Mesenchymal stem cell (in vitro differentiated cells and primary cell): ENCODE data around the gene NMUR1. TPM values are rescaled to one million over a fixed set of nuclear protein-coding genes. Genes with fewer than 3 reads are reported as not detected.
"Not testable (repeated sequence)": the region's sequence is repeated elsewhere in the genome, so short reads cannot be mapped to it uniquely, and the experiment has no call there.

Experiments
- DNase-seq: peaks from one replicate; pipeline ENCODE4 v3.0.0-alpha.2; 2013
- H2AFZ ChIP-seq: one replicate; pipeline ENCODE4 v1.6.1; 2013; ENCODE audit warnings: low read depth, mild to moderate bottlenecking, control low read depth, inconsistent platforms, low read length, moderate library complexity
- H2AK5ac ChIP-seq: 2 replicates; pipeline ENCODE4 v1.6.1; 2013; ENCODE audit warnings: low read length, moderate library complexity, mild to moderate bottlenecking, inconsistent platforms; ENCODE audit not compliant: severe bottlenecking
- H2BK120ac ChIP-seq: one replicate; pipeline ENCODE4 v1.6.1; 2013; ENCODE audit warnings: low read depth, mild to moderate bottlenecking, inconsistent platforms, low read length, moderate library complexity
- H2BK12ac ChIP-seq, 2 experiments: one replicate each; pipeline ENCODE4 v1.6.1; 2013; ENCODE audit warnings: inconsistent platforms in 2 of 2, low read length in 2 of 2, mild to moderate bottlenecking in 2 of 2, moderate library complexity in 2 of 2, control low read depth in 1 of 2
- H2BK15ac ChIP-seq: one replicate; pipeline ENCODE4 v1.6.1; 2013; ENCODE audit warnings: mild to moderate bottlenecking, low read depth, inconsistent platforms; ENCODE audit not compliant: poor library complexity, severe bottlenecking
- H2BK5ac ChIP-seq: 2 replicates; pipeline ENCODE4 v1.6.1; 2013; ENCODE audit warnings: low read depth, mild to moderate bottlenecking, low read length, control low read depth, inconsistent platforms; ENCODE audit not compliant: poor library complexity, severe bottlenecking
- H3K14ac ChIP-seq, 2 experiments: one replicate each; pipeline ENCODE4 v1.6.1; 2013; ENCODE audit warnings: inconsistent platforms in 2 of 2, low read length in 2 of 2, control low read depth in 1 of 2, mild to moderate bottlenecking in 1 of 2, moderate library complexity in 1 of 2
- H3K18ac ChIP-seq, 2 experiments: one replicate each; pipeline ENCODE4 v1.6.1; 2013; ENCODE audit warnings: inconsistent platforms in 2 of 2, low read length in 2 of 2, control low read depth in 1 of 2, low read depth in 1 of 2, mild to moderate bottlenecking in 1 of 2
- H3K23ac ChIP-seq, 2 experiments: one replicate each; pipeline ENCODE4 v1.6.1; 2013; ENCODE audit warnings: inconsistent platforms in 2 of 2, low read length in 2 of 2, mild to moderate bottlenecking in 2 of 2, moderate library complexity in 2 of 2, control low read depth in 1 of 2
- H3K27ac ChIP-seq: 2 replicates; pipeline ENCODE4 v1.5.1; 2013; ENCODE audit warnings: mild to moderate bottlenecking, moderate library complexity, low read length, control low read depth, inconsistent platforms; ENCODE audit not compliant: poor library complexity, severe bottlenecking
- H3K27me3 ChIP-seq, 2 experiments: 2 replicates each; pipeline versions ENCODE4 v1.6.1 to v1.7.0; 2013; ENCODE audit warnings: low read length in 2 of 2, mild to moderate bottlenecking in 2 of 2, moderate library complexity in 2 of 2, control low read depth in 1 of 2, inconsistent platforms in 1 of 2; ENCODE audit not compliant: control insufficient read depth in 1 of 2, insufficient read depth in 1 of 2
- H3K36me3 ChIP-seq, 2 experiments: 2 replicates each; pipeline versions ENCODE4 v1.6.1 to v1.7.0; 2013; ENCODE audit warnings: low read length in 2 of 2, control low read depth in 1 of 2, inconsistent platforms in 1 of 2, low read depth in 1 of 2, mild to moderate bottlenecking in 1 of 2; ENCODE audit not compliant: insufficient read depth in 2 of 2, control insufficient read depth in 1 of 2
- H3K4ac ChIP-seq, 2 experiments: one replicate each; pipeline ENCODE4 v1.6.1; 2013; ENCODE audit warnings: inconsistent platforms in 2 of 2, low read length in 2 of 2, mild to moderate bottlenecking in 2 of 2, moderate library complexity in 2 of 2, control low read depth in 1 of 2, low read depth in 1 of 2
- H3K4me1 ChIP-seq: 2 replicates; pipeline ENCODE4 v1.6.1; 2013; ENCODE audit warnings: low read depth, low read length, control low read depth; ENCODE audit not compliant: control insufficient read depth, insufficient read depth
- H3K4me2 ChIP-seq: 2 replicates; pipeline ENCODE4 v1.6.1; 2013; ENCODE audit warnings: low read length, mild to moderate bottlenecking, inconsistent platforms; ENCODE audit not compliant: poor library complexity, severe bottlenecking
- H3K4me3 ChIP-seq, 2 experiments: 2 replicates each; pipeline versions ENCODE4 v1.5.1 to v1.7.0; 2013; ENCODE audit warnings: low read length in 2 of 2, mild to moderate bottlenecking in 2 of 2, control low read depth in 1 of 2, low read depth in 1 of 2; ENCODE audit not compliant: insufficient read depth in 1 of 2
- H3K79me1 ChIP-seq: replicated peaks from 2 replicates; pipeline ENCODE4 v1.6.1; 2013; ENCODE audit warnings: mild to moderate bottlenecking, control low read depth, low read length, inconsistent platforms; ENCODE audit not compliant: poor library complexity, severe bottlenecking
- H3K9ac ChIP-seq: 2 replicates; pipeline ENCODE4 v1.7.0; 2013; ENCODE audit warnings: mild to moderate bottlenecking, low read length, moderate library complexity
- H3K9me3 ChIP-seq: 2 replicates; pipeline ENCODE4 v1.7.0; 2013; ENCODE audit warnings: mild to moderate bottlenecking, low read length; ENCODE audit not compliant: control insufficient read depth
- H4K8ac ChIP-seq: one replicate; pipeline ENCODE4 v1.6.1; 2013; ENCODE audit warnings: inconsistent platforms, mild to moderate bottlenecking, low read length, moderate library complexity
- H4K91ac ChIP-seq: one replicate; pipeline ENCODE4 v1.6.1; 2013; ENCODE audit warnings: mild to moderate bottlenecking, low read length, inconsistent platforms
- WGBS: methylation state at CpG from one replicate; pipeline ENCODE4 v1.1.7; 2013; ENCODE audit warnings: mixed read lengths; 5-methylcytosine and 5-hydroxymethylcytosine counted together
- polyA plus RNA-seq, 2 experiments: library from polyadenylated mRNA; stranded (reverse); fragments of 200-250 nt; gene quantifications; one replicate each; pipeline ENCODE4 v1.2.3, GENCODE V29; 2013

The NMUR1 gene
- 0.14 TPM for polyA plus RNA-seq (2013, experiment 1 of 2)
- 0.15 TPM for polyA plus RNA-seq (2013, experiment 2 of 2)

GRCh38 chr2:231530099-231531011 is at the start of gene NMUR1:
NMUR1 (minus strand) TSS chr2:231530445; CDS start chr2:231530361, 84 bp downstream.
- H2AFZ ChIP-seq = peak within 1 kb of the TSS; percentile 46
- DNase-seq = peak; percentile 21
- H3K79me1 ChIP-seq = no peaks in the 10 kb centered on the region
- no peak within 1 kb of the TSS for H2BK15ac ChIP-seq
- H3K9ac ChIP-seq = peak within 1 kb of the TSS; percentile 32
- WGBS = 26% methylated on average over 73 of the region's 85 CpGs
- no peak within 1 kb of the TSS for H2AK5ac ChIP-seq
- H3K27ac ChIP-seq = no peak within 1 kb of the TSS
- H3K9me3 ChIP-seq = no peaks in the 10 kb centered on the region
- H3K4me2 ChIP-seq = peak within 1 kb of the TSS; percentile 46
- peak within 1 kb of the TSS in 1 of 2 experiments; percentile 43 for H3K23ac ChIP-seq
- peaks cover 31 to 34% of the 10 kb centered on the region in 2 experiments for H3K27me3 ChIP-seq
- H3K4ac ChIP-seq = no peak within 1 kb of the TSS
- H3K14ac ChIP-seq = peak within 1 kb of the TSS in 1 of 2 experiments; percentile 29
- H3K18ac ChIP-seq = peak within 1 kb of the TSS in 1 of 2 experiments; percentile 49
- H2BK12ac ChIP-seq = peak within 1 kb of the TSS in 1 of 2 experiments; percentile 45
- H3K4me3 ChIP-seq = no peak within 1 kb of the TSS
- H4K8ac ChIP-seq = peak within 1 kb of the TSS; percentile 90
- H3K4me1 ChIP-seq = peaks cover 10% of the 10 kb centered on the region
- no peak within 1 kb of the TSS for H2BK5ac ChIP-seq
- H3K36me3 ChIP-seq = no peaks in the 10 kb centered on the region
- H2BK120ac ChIP-seq = no peak within 1 kb of the TSS
- no peak within 1 kb of the TSS for H4K91ac ChIP-seq

DNA sequence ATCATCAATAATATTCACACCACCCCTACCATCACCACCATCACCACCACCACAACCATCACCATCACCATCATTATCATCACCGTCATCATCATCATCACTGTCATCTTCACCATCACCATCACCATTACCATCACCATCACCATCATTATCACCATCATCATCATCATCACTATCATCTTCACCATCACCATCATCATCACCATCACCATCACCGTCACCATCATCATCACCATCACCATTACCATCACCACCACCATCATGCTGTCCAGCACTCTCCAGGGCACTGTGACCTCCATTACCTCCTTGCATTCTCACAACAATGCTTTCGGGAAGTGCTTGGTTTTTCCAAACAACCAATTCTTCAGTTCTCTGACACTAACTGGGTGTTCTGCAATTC is 49.3 kb upstream of the NMUR1 start:
- no peak overlapping the region for H2BK15ac ChIP-seq
- WGBS = 83% methylated on average over 3 of the region's 3 CpGs
- H3K4me1 ChIP-seq = peaks cover 2% of the 10 kb centered on the region
- no peak overlapping the region for H4K8ac ChIP-seq
- peak overlapping the region in 1 of 2 experiments; percentile 18 for H3K14ac ChIP-seq
- no peak overlapping the region for H2AFZ ChIP-seq
- H3K27ac ChIP-seq = no peak overlapping the region
- H3K4ac ChIP-seq = no peak overlapping the region
- no peak overlapping the region for H3K4me2 ChIP-seq
- H3K23ac ChIP-seq = no peak overlapping the region
- H2BK120ac ChIP-seq = no peak overlapping the region
- H3K4me3 ChIP-seq = no peak overlapping the region
- no peaks in the 10 kb centered on the region for H3K79me1 ChIP-seq
- peaks cover 5 to 10% of the 10 kb centered on the region in 2 experiments for H3K27me3 ChIP-seq
- H2AK5ac ChIP-seq = no peak overlapping the region
- no peaks in the 10 kb centered on the region for H3K9me3 ChIP-seq
- no peak overlapping the region for H4K91ac ChIP-seq
- H3K18ac ChIP-seq = no peak overlapping the region
- no peak overlapping the region for H2BK12ac ChIP-seq
- no peak overlapping the region for H2BK5ac ChIP-seq
- no peak for DNase-seq
- H3K9ac ChIP-seq = no peak overlapping the region
- H3K36me3 ChIP-seq = no peaks in the 10 kb centered on the region

DNA sequence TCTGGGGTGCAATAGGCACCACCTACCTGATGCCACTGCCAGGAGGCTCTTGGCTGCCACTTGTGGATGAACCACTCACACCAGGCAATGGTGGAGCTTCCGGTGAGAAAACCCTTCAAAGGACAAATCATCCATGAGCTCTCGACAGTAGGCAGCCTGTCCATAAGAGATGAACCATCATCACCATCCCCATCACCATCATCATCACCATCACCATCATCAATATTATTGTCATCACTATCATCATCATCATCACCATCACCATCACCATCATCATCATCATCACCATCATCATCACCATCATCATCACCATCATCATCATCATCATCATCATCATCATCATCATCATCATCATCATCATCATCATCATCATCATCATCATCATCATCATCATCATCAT is 48.4 kb upstream of the NMUR1 start:
- H2AFZ ChIP-seq, H3K14ac ChIP-seq, H3K79me1 ChIP-seq, H4K8ac ChIP-seq, DNase-seq, H2BK5ac ChIP-seq, H3K9me3 ChIP-seq, H3K4ac ChIP-seq, H3K4me1 ChIP-seq, H2BK120ac ChIP-seq, H3K4me3 ChIP-seq, H3K27me3 ChIP-seq, H3K36me3 ChIP-seq, H3K27ac ChIP-seq, H3K4me2 ChIP-seq, H2BK12ac ChIP-seq, H3K18ac ChIP-seq, H4K91ac ChIP-seq, H3K9ac ChIP-seq, H2BK15ac ChIP-seq, H3K23ac ChIP-seq, H2AK5ac ChIP-seq: not testable (repeated sequence)
- WGBS = 100% methylated on average over 2 of the region's 2 CpGs

DNA sequence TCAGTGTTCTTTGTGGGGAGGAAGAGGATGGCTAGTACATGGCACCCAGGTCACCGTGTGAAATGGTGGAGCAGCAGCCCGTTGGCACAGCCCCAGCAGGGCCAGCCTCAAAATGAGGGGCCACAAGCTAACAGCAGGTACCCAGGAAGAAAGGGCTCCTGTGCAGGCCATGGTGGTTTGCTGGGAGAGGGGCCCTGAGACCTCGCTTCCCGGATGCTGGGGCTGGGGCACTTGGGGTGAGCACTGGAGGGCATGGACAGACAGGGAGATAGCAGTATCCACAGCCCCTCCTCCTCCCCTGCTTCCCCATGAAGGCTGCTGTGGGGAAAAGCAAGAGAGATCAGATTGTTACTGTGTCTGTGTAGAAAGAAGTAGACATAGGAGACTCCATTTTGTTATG is 46.2 kb upstream of the NMUR1 start:
- no peaks in the 10 kb centered on the region for H3K79me1 ChIP-seq
- no peaks in the 10 kb centered on the region for H3K4me1 ChIP-seq
- no peak overlapping the region for H3K4me2 ChIP-seq
- H2BK15ac ChIP-seq = no peak overlapping the region
- H3K36me3 ChIP-seq = no peaks in the 10 kb centered on the region
- H3K27me3 ChIP-seq = peaks cover 5% of the 10 kb centered on the region in 2 experiments
- H3K4me3 ChIP-seq = no peak overlapping the region
- H4K91ac ChIP-seq = peak overlapping the region; percentile 16
- no peak overlapping the region for H4K8ac ChIP-seq
- H3K9ac ChIP-seq = no peak overlapping the region
- 85% methylated on average over 3 of the region's 4 CpGs for WGBS
- no peaks in the 10 kb centered on the region for H3K9me3 ChIP-seq
- H3K14ac ChIP-seq = no peak overlapping the region
- no peak overlapping the region for H2BK5ac ChIP-seq
- H2AFZ ChIP-seq = no peak overlapping the region
- H3K4ac ChIP-seq = no peak overlapping the region
- no peak overlapping the region for H3K27ac ChIP-seq
- H2BK120ac ChIP-seq = no peak overlapping the region
- H2AK5ac ChIP-seq = no peak overlapping the region
- DNase-seq = no peak
- H3K23ac ChIP-seq = no peak overlapping the region
- H3K18ac ChIP-seq = no peak overlapping the region
- H2BK12ac ChIP-seq = no peak overlapping the region
